Measurements from ENCODE around the gene DVL2. TPM values are rescaled to one million over a fixed set of nuclear protein-coding genes. Genes with fewer than 3 reads are reported as not detected.

Gene DVL2
- total and polyA plus RNA-seq, 2 of the 13 experiments (the other 11 are each of a cell fraction or from before 2014, with no cell fraction given): 5.7 to 38.2 TPM

GRCh38 chr17:7234083-7234951 lies at the start of gene DVL2 (continued):
- no peak for TF ChIP-seq DMTF1 (CRISPR knock-in tag; IDR thresholded peaks at IDR 0.05)
- no peak for TF ChIP-seq DDIT3 (CRISPR knock-in tag; IDR thresholded peaks at IDR 0.05)
- TF ChIP-seq AKNA (CRISPR knock-in tag; IDR thresholded peaks at IDR 0.05; ENCODE audit: borderline replicate concordance): no peak
- 0 out of 2 replicates have a peak, but pooled peaks have one; percentile 76 for TF ChIP-seq MTERF4 (CRISPR knock-in tag; IDR thresholded peaks at IDR 0.05)
- no peak for TF ChIP-seq MAZ (IDR thresholded peaks at IDR 0.05; ENCODE audit: borderline replicate concordance, low read depth, low read length)
- TF ChIP-seq MAZ (CRISPR knock-in tag; IDR thresholded peaks at IDR 0.05; ENCODE audit: low read depth): peak; percentile 88
- 0 out of 2 replicates have a peak, but pooled peaks have one; percentile 44 for TF ChIP-seq DNMT3B (CRISPR knock-in tag; conservative IDR thresholded peaks at IDR 0.05)
- no peak; the same call in 1 of the 2 replicates for TF ChIP-seq ZNF335 (CRISPR knock-in tag; IDR thresholded peaks at IDR 0.05)
- TF ChIP-seq TIGD3 (CRISPR knock-in tag; IDR thresholded peaks at IDR 0.05; ENCODE audit: borderline replicate concordance): no peak
- TF ChIP-seq ZNF784 (CRISPR knock-in tag; IDR thresholded peaks at IDR 0.05; ENCODE audit: borderline replicate concordance): peak; percentile 67; the same call in 1 of the 2 replicates
- TF ChIP-seq THAP8 (CRISPR knock-in tag; IDR thresholded peaks at IDR 0.05; ENCODE audit: borderline replicate concordance): no peak; the same call in 1 of the 2 replicates
- no peak for TF ChIP-seq STAG1 (CRISPR knock-in tag; IDR thresholded peaks at IDR 0.05)
- TF ChIP-seq ZNF768 (CRISPR knock-in tag; IDR thresholded peaks at IDR 0.05): peak; percentile 57; the same call in 1 of the 2 replicates

Data from HepG2 (cell line).